Liver (tissue), 9 donors: ENCODE results near the gene CFAP61. TPM values are rescaled to one million over a fixed set of nuclear protein-coding genes. Genes with fewer than 3 reads are reported as not detected.

Experiments
- DNase-seq: peaks from one replicate; pipeline ENCODE4 v3.0.0-alpha.2; 2017; ENCODE audit warnings: low spot score
- H3K27ac ChIP-seq, 2 donors: one replicate each; pipeline ENCODE4 v1.7.0; 2013; ENCODE audit warnings: inconsistent platforms in 2 of 2, low read length in 2 of 2, control low read depth in 1 of 2, low read depth in 1 of 2, mild to moderate bottlenecking in 1 of 2
- H3K27me3 ChIP-seq, 4 donors: one replicate each; pipeline versions ENCODE4 v1.6.1 to v1.7.0; 2013; ENCODE audit warnings: low read length in 3 of 4, inconsistent platforms in 1 of 4, mild to moderate bottlenecking in 1 of 4, moderate library complexity in 1 of 4; ENCODE audit not compliant: control insufficient read depth in 4 of 4, insufficient read depth in 4 of 4
- H3K36me3 ChIP-seq, 4 donors: one replicate each; pipeline versions ENCODE4 v1.6.1 to v1.7.0; 2013; ENCODE audit warnings: low read length in 3 of 4, mild to moderate bottlenecking in 3 of 4, low read depth in 1 of 4, moderate library complexity in 1 of 4; ENCODE audit not compliant: control insufficient read depth in 4 of 4, insufficient read depth in 3 of 4
- H3K4me1 ChIP-seq, 4 donors: one replicate each; pipeline versions ENCODE4 v1.6.1 to v1.7.0; 2013; ENCODE audit warnings: low read length in 3 of 4, mild to moderate bottlenecking in 3 of 4, moderate library complexity in 1 of 4; ENCODE audit not compliant: control insufficient read depth in 4 of 4, insufficient read depth in 4 of 4
- H3K4me3 ChIP-seq, 3 donors: one replicate each; pipeline versions ENCODE4 v1.6.1 to v1.7.0; 2013; ENCODE audit warnings: low read length in 3 of 3, control low read depth in 1 of 3, low read depth in 1 of 3, mild to moderate bottlenecking in 1 of 3
- H3K9ac ChIP-seq, 2 donors: one replicate each; pipeline ENCODE4 v1.7.0; 2013; ENCODE audit warnings: low read length in 2 of 2, mild to moderate bottlenecking in 2 of 2, moderate library complexity in 2 of 2, control low read depth in 1 of 2, low read depth in 1 of 2
- H3K9me3 ChIP-seq, 4 donors: one replicate each; pipeline versions ENCODE4 v1.6.1 to v1.7.0; 2013; ENCODE audit warnings: low read length in 3 of 4; ENCODE audit not compliant: control insufficient read depth in 4 of 4
- CTCF ChIP-seq: fragments of 150-350 bp; IDR thresholded peaks from 2 replicates; pipeline ENCODE4 v1.5.1; 2017; ENCODE audit warnings: improper control_type of control experiment, low read depth, low read length; ENCODE audit not compliant: missing input control
- EGR1 ChIP-seq, 2 donors: IDR thresholded peaks; 2 replicates each; pipeline ENCODE4 v1.6.1; 2016 to 2018; ENCODE audit warnings: antibody characterized with exemption in 2 of 2, low read depth in 2 of 2
- FOXA1 ChIP-seq: IDR thresholded peaks from 2 replicates; pipeline ENCODE4 v1.6.1; 2016; ENCODE audit warnings: antibody characterized with exemption
- FOXA2 ChIP-seq: IDR thresholded peaks from 2 replicates; pipeline ENCODE4 v1.6.1; 2016; ENCODE audit warnings: antibody characterized with exemption
- GABPA ChIP-seq, 2 donors: IDR thresholded peaks in 1 of 2; conservative IDR thresholded peaks in 1 of 2; 2 replicates each; pipeline ENCODE4 v1.6.1; 2016; ENCODE audit warnings: antibody characterized with exemption in 2 of 2, mild to moderate bottlenecking in 1 of 2, moderate library complexity in 1 of 2
- HNF4A ChIP-seq, 2 donors: conservative IDR thresholded peaks; 2 replicates each; pipeline ENCODE4 v1.6.1; 2016; ENCODE audit warnings: antibody characterized with exemption in 2 of 2, mild to moderate bottlenecking in 2 of 2
- HNF4G ChIP-seq: IDR thresholded peaks from 2 replicates; pipeline ENCODE4 v1.6.1; 2016; ENCODE audit warnings: antibody characterized with exemption
- JUND ChIP-seq, 2 donors: IDR thresholded peaks; 2 replicates each; pipeline ENCODE4 v1.6.1; 2016; ENCODE audit warnings: antibody characterized with exemption in 2 of 2
- MAX ChIP-seq: IDR thresholded peaks from 2 replicates; pipeline ENCODE4 v1.6.1; 2016; ENCODE audit warnings: antibody characterized with exemption
- NR2F2 ChIP-seq: IDR thresholded peaks from 2 replicates; pipeline ENCODE4 v1.6.1; 2016; ENCODE audit warnings: antibody characterized with exemption
- RAD21 ChIP-seq, 2 donors: IDR thresholded peaks; 2 replicates each; pipeline ENCODE4 v1.6.1; 2016; ENCODE audit warnings: antibody characterized with exemption in 2 of 2, mild to moderate bottlenecking in 2 of 2
- RXRA ChIP-seq, 2 donors: IDR thresholded peaks; 2 replicates each; pipeline ENCODE4 v1.6.1; 2017 to 2018; ENCODE audit warnings: antibody characterized with exemption in 2 of 2, mild to moderate bottlenecking in 1 of 2
- TAF1 ChIP-seq: conservative IDR thresholded peaks from 2 replicates; pipeline ENCODE4 v1.6.1; 2016; ENCODE audit warnings: antibody characterized with exemption, mild to moderate bottlenecking
- ZBTB33 ChIP-seq: IDR thresholded peaks from 2 replicates; pipeline ENCODE4 v1.6.1; 2016; ENCODE audit warnings: antibody characterized with exemption
- WGBS: extraction: QIAGEN DNeasy Blood & Tissue Kit; methylation state at CpG from one replicate; pipeline ENCODE4 v1.1.7; 2013; 5-methylcytosine and 5-hydroxymethylcytosine counted together
- polyA plus RNA-seq, 2 donors: library from polyadenylated mRNA; stranded (reverse) in 1 of 2; unstranded in 1 of 2; fragments of 200-250 nt in 1 of 2; fragments of >200 nt in 1 of 2; fragmentation: Nextera tagmentation in 1 of 2; extraction: Ambion mirVana in 1 of 2; gene quantifications; one replicate each; pipeline versions ENCODE4 v1.2.1 to v1.2.3, GENCODE V29; 2013 to 2015
- total RNA-seq, 2 donors: library from RNA; depleted of rRNA; stranded (reverse); fragments of >200 nt; gene quantifications; one replicate each; pipeline ENCODE4 v1.2.3, GENCODE V29; 2014
- TF ChIP-seq, protein P1 (sequence below): IDR thresholded peaks from 2 replicates; pipeline ENCODE4 v1.6.1; 2016; ENCODE audit warnings: antibody characterized with exemption
- TF ChIP-seq, protein P2 (sequence below): IDR thresholded peaks from 2 replicates; pipeline ENCODE4 v1.6.1; 2016; ENCODE audit warnings: antibody characterized with exemption, mild to moderate bottlenecking
- donor health status: healthy.
- donor health status: healthy.
- donor health status: healthy.
- donor health status: healthy.
- donor health status: healthy.

Gene CFAP61
- total and polyA plus RNA-seq, 4 donors, result 0.05 TPM; not detected in 3

DNA sequence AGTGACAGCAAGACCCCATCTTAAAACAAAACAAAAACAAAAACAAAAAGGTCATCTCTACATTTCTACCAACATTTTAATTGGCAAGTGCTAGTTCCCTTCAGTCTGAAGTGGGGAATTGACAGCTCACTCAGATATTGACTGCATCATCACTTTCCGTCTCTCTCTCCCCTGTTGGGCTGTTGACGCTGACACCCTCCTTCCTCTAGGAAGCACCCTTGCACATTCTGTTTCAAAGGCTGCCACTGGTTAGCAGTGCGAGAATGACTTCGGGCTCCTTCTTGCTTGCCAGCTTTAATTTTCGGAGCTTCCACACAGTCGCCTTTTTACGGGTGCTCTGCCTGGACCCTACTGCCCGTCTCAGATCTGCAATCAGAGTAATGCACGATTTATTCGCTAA lies 218.9 kb downstream of the CFAP61 start:
- TF ChIP-seq FOXA2 (no peak), EGR1 (IDR thresholded peaks at IDR 0.05; ENCODE audit: low read depth in 2 of 2) (no peak), NR2F2 (no peak), RAD21 (IDR thresholded peaks at IDR 0.05) (no peak)
- no peaks in the 10 kb centered on the region for H3K27me3 ChIP-seq
- no peaks in the 10 kb centered on the region for H3K36me3 ChIP-seq
- DNase-seq, result no peak
- no peaks in the 10 kb centered on the region for H3K9me3 ChIP-seq
- no peak overlapping the region for H3K4me3 ChIP-seq
- no peak overlapping the region for H3K27ac ChIP-seq
- H3K4me1 ChIP-seq, result no peaks in the 10 kb centered on the region
- WGBS, result 84% methylated on average over 10 of the region's 10 CpGs
- H3K9ac ChIP-seq, result no peak overlapping the region

GRCh38 chr20:20272686-20273085 lies 220.4 kb downstream of the CFAP61 start:
- Histone ChIP-seq H3K36me3 (no peaks in the 10 kb centered on the region), H3K27ac (no peak overlapping the region), H3K27me3 (no peaks in the 10 kb centered on the region), H3K9ac (no peak overlapping the region), H3K9me3 (no peaks in the 10 kb centered on the region), H3K4me3 (no peak overlapping the region), H3K4me1 (no peaks in the 10 kb centered on the region)
- DNase-seq, result no peak
- 85% methylated on average over 4 of the region's 4 CpGs for WGBS
- TF ChIP-seq TAF1 (no peak), HNF4A (conservative IDR thresholded peaks at IDR 0.05) (no peak), GABPA (IDR thresholded peaks at IDR 0.05 in 1 of 2, conservative IDR thresholded peaks at IDR 0.05 in 1 of 2) (no peak), NR2F2 (no peak), RXRA (IDR thresholded peaks at IDR 0.05) (no peak), ZBTB33 (no peak), CTCF (no peak), JUND (IDR thresholded peaks at IDR 0.05) (no peak), MAX (no peak), FOXA2 (no peak), HNF4G (no peak), RAD21 (IDR thresholded peaks at IDR 0.05) (no peak), EGR1 (IDR thresholded peaks at IDR 0.05; ENCODE audit: low read depth in 2 of 2) (no peak), FOXA1 (no peak)
- TF ChIP-seq, protein P1, sequence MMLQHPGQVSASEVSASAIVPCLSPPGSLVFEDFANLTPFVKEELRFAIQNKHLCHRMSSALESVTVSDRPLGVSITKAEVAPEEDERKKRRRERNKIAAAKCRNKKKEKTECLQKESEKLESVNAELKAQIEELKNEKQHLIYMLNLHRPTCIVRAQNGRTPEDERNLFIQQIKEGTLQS, result no peak
- TF ChIP-seq, protein P2, sequence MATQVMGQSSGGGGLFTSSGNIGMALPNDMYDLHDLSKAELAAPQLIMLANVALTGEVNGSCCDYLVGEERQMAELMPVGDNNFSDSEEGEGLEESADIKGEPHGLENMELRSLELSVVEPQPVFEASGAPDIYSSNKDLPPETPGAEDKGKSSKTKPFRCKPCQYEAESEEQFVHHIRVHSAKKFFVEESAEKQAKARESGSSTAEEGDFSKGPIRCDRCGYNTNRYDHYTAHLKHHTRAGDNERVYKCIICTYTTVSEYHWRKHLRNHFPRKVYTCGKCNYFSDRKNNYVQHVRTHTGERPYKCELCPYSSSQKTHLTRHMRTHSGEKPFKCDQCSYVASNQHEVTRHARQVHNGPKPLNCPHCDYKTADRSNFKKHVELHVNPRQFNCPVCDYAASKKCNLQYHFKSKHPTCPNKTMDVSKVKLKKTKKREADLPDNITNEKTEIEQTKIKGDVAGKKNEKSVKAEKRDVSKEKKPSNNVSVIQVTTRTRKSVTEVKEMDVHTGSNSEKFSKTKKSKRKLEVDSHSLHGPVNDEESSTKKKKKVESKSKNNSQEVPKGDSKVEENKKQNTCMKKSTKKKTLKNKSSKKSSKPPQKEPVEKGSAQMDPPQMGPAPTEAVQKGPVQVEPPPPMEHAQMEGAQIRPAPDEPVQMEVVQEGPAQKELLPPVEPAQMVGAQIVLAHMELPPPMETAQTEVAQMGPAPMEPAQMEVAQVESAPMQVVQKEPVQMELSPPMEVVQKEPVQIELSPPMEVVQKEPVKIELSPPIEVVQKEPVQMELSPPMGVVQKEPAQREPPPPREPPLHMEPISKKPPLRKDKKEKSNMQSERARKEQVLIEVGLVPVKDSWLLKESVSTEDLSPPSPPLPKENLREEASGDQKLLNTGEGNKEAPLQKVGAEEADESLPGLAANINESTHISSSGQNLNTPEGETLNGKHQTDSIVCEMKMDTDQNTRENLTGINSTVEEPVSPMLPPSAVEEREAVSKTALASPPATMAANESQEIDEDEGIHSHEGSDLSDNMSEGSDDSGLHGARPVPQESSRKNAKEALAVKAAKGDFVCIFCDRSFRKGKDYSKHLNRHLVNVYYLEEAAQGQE, result no peak
